GM12878 (cell line): ENCODE data around the gene FAN1. TPM values are rescaled to one million over a fixed set of nuclear protein-coding genes. Genes with fewer than 3 reads are reported as not detected.

Experiments used
- ATAC-seq: fragments of 200-7000 bp; cut with Tn5 transposase; 3 replicates; pipeline ENCODE4 v1.9.1; 2020; ENCODE audit warnings: mild to moderate bottlenecking, moderate library complexity
- BruUV-seq: library from RNA; stranded (reverse); fragments of 400-500 nt; replicated peaks from 2 replicates; lab custom pipeline; 2021; lab: Mats Ljungman, UMichigan
- CTCF ChIA-PET: fragments of 300-600 bp; sonication (Branson Sonifier 250); formaldehyde crosslinking; extraction: SDS; loops from one replicate; lab custom pipeline; 2021; ENCODE audit warnings: inconsistent platforms; lab: Yijun Ruan, JAX
- POLR2A ChIA-PET: fragments of 350-600 bp; formaldehyde crosslinking; extraction: SDS; loops from one replicate; lab custom pipeline; 2021; ENCODE audit warnings: inconsistent platforms; lab: Charles Lee
- RAD21 ChIA-PET: fragments of 300-600 bp; sonication (Branson Sonifier 250); formaldehyde crosslinking; loops from one replicate; lab custom pipeline; 2023; ENCODE audit warnings: antibody characterized with exemption; ENCODE audit not compliant: unreplicated experiment; lab: Charles Lee
- SMC1A ChIA-PET: fragments of 300-600 bp; sonication (Branson Sonifier 250); formaldehyde crosslinking; loops from one replicate; lab custom pipeline; 2023; ENCODE audit not compliant: unreplicated experiment, uncharacterized antibody; lab: Charles Lee
- DNase-seq: peaks from one replicate; pipeline ENCODE4 v3.0.0-alpha.2; 2011; ENCODE audit warnings: low read depth, low spot score
- FAIRE-seq: peaks from 3 replicates; lab custom pipeline; 2011; peaks lifted over from hg19 to GRCh38; lab: Jason Lieb, UNC
- H2AFZ ChIP-seq: 2 replicates; pipeline ENCODE4 v1.6.0; 2011; ENCODE audit warnings: low read depth, low read length, control low read depth; ENCODE audit not compliant: control insufficient read depth
- H3K27ac ChIP-seq: 2 replicates; pipeline ENCODE4 v1.5.1; 2011; ENCODE audit warnings: control low read depth; ENCODE audit not compliant: control insufficient read depth, insufficient read depth
- H3K27me3 ChIP-seq, 2 experiments: replicated peaks in 1 of 2; 2 replicates each; pipeline versions ENCODE4 v1.6.0 to v1.6.1; 2011; ENCODE audit warnings: low read length in 1 of 2; ENCODE audit not compliant: control insufficient read depth in 2 of 2, insufficient read depth in 2 of 2
- H3K36me3 ChIP-seq, 2 experiments: 2 replicates each; pipeline ENCODE4 v1.5.1; 2011; ENCODE audit warnings: low read length in 1 of 2; ENCODE audit not compliant: control insufficient read depth in 2 of 2, insufficient read depth in 2 of 2
- H3K4me1 ChIP-seq: 2 replicates; pipeline ENCODE4 v1.6.1; 2011; ENCODE audit warnings: mild to moderate bottlenecking, low read length, moderate library complexity, mixed read lengths; ENCODE audit not compliant: control insufficient read depth, insufficient read depth
- H3K4me2 ChIP-seq: 2 replicates; pipeline ENCODE4 v1.6.0; 2011; ENCODE audit warnings: control low read depth; ENCODE audit not compliant: control insufficient read depth, insufficient read depth
- H3K4me3 ChIP-seq: fragments of 200-600 bp; sonication (generic); 2 replicates; pipeline ENCODE4 v1.5.1; 2016
- H3K79me2 ChIP-seq: 2 replicates; pipeline ENCODE4 v1.6.0; 2011; ENCODE audit warnings: low read length; ENCODE audit not compliant: control insufficient read depth, insufficient read depth
- H3K9ac ChIP-seq: 2 replicates; pipeline ENCODE4 v1.8.0; 2011; ENCODE audit warnings: low read length, control low read depth, mixed read lengths; ENCODE audit not compliant: control insufficient read depth, insufficient read depth
- H3K9me3 ChIP-seq: replicated peaks from 3 replicates; pipeline ENCODE4 v1.5.1; 2011; ENCODE audit warnings: mild to moderate bottlenecking, low read length; ENCODE audit not compliant: control insufficient read depth, insufficient read depth
- H4K20me1 ChIP-seq: 2 replicates; pipeline ENCODE4 v1.6.0; 2011; ENCODE audit not compliant: control insufficient read depth, insufficient read depth
- ATF7 ChIP-seq: fragments of 450-650 bp; IDR thresholded peaks from 2 replicates; pipeline ENCODE4 v1.6.1; 2016; ENCODE audit warnings: low read depth, mild to moderate bottlenecking
- CHD4 ChIP-seq: fragments of 200-600 bp; sonication (generic); IDR thresholded peaks from 2 replicates; pipeline ENCODE4 v1.6.1; 2016; ENCODE audit warnings: mild to moderate bottlenecking
- CUX1 ChIP-seq: IDR thresholded peaks from 2 replicates; pipeline ENCODE4 v1.6.1; 2012; ENCODE audit warnings: improper control_type of control experiment, low read depth, low read length; ENCODE audit not compliant: insufficient replicate concordance
- KDM1A ChIP-seq: fragments of 200-600 bp; sonication (generic); IDR thresholded peaks from 2 replicates; pipeline ENCODE4 v1.6.1; 2016; ENCODE audit warnings: borderline replicate concordance
- NBN ChIP-seq: fragments of 450-650 bp; IDR thresholded peaks from 2 replicates; pipeline ENCODE4 v1.6.1; 2016
- SUPT20H ChIP-seq: IDR thresholded peaks from 2 replicates; pipeline ENCODE4 v1.6.1; 2011; ENCODE audit warnings: low read depth, mild to moderate bottlenecking, low read length, moderate library complexity, borderline replicate concordance; ENCODE audit not compliant: control insufficient read depth
- TBL1XR1 ChIP-seq: IDR thresholded peaks from 2 replicates; pipeline ENCODE4 v1.6.1; 2012; ENCODE audit warnings: low read depth, low read length, improper control_type of control experiment
- WGBS: methylation state at CpG from one replicate; pipeline ENCODE4 v1.1.6; 2016; ENCODE audit warnings: low lambda C conversion rate; ENCODE audit not compliant: insufficient replicate concordance, insufficient coverage; ENCODE audit errors: missing lambda C conversion rate; 5-methylcytosine and 5-hydroxymethylcytosine counted together
- in situ Hi-C: fragments of 300-500 bp; cut with MboI; formaldehyde crosslinking; loops from 9 replicates; pipeline ENCODE4 v1.14.3; 2018; ENCODE audit warnings: mixed read lengths
- intact Hi-C: fragments of 100-400 bp; cut with micrococcal nuclease; formaldehyde crosslinking; loops from one replicate; pipeline ENCODE4 v1.14.2; 2022; ENCODE audit not compliant: unreplicated experiment
- polyA plus RNA-seq, 11 experiments: library from polyadenylated mRNA; depleted of rRNA in 4 of 11; unstranded in 6 of 11; stranded (reverse) in 5 of 11; fragments of >200 nt; fragmentation: Nextera tagmentation in 4 of 11; fragmentation: Illumina TruSeq in 1 of 11; extraction: Ambion mirVana in 4 of 11; extraction: Trizol in 1 of 11; gene quantifications; 1 replicate in 1 of 11; 2 replicates in 10 of 11; pipeline versions ENCODE4 v1.2.1 to v1.2.3, GENCODE V29; 2011 to 2016; ENCODE audit warnings: inconsistent platforms in 2 of 11, missing spikeins in 2 of 11, low read depth in 1 of 11
- total RNA-seq, 4 experiments: library from RNA; depleted of rRNA in 3 of 4; stranded (reverse); fragments of >200 nt in 3 of 4; fragmentation: Illumina TruSeq in 1 of 4; extraction: Trizol in 1 of 4; gene quantifications; 2 replicates each; pipeline versions ENCODE4 v1.2.1 to v1.2.3, GENCODE V29; 2013 to 2021
- TF ChIP-seq, protein P1 (sequence below): fragments of 450-650 bp; IDR thresholded peaks from 2 replicates; pipeline ENCODE4 v1.6.1; 2016; ENCODE audit warnings: mild to moderate bottlenecking

FAN1 gene
- total and polyA plus RNA-seq, 10 of the 15 experiments (the other 5 are each of a cell fraction or from before 2014, with no cell fraction given) = 0.55 to 18.6 (median 12.6) TPM

DNA sequence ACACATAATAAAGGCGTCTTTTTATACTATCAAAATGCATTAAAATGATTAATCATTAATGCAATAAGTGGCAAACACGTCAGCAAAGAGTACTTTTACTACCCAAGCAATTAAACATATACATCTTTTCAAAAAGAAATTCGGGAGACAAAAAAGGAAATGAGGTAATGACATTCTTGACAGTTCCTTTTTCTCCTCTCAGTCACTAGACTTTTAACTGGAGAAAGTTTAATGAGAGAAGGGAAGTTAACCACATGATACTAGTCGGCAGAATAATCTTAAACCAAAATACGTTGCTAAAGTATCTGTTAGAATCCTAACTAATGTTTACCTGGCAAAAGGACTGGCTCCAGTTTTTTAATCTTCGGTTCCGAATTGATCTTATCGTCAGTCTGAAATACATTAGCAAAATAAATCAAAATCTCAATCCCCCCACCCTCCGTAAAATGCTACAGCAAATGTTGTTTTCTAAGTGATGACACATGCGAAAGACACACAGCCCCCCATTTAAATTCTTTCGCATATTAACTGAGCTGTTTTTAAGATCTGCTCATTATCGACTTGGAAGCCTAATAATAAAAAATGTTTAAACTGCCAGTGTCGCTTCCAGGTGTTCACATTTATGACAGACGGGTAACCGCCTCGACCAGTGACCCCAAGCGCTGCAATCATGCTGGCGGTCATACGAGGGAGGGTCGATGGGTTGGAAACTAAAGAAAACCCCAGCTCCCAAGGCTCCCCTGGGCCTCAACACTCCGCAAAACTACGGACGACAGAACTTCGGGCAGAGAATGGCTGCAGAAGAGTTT lies 86.9 kb downstream of the FAN1 start:
- Histone ChIP-seq H3K9ac (peak overlapping the region; percentile 92), H3K27ac (peak overlapping the region; percentile 78), H4K20me1 (no peaks in the 10 kb centered on the region), H3K4me3 (peak overlapping the region; percentile 99), H3K4me1 (peaks cover 8% of the 10 kb centered on the region), H3K4me2 (peak overlapping the region; percentile 95), H3K27me3 (no peaks in the 10 kb centered on the region), H2AFZ (peak overlapping the region; percentile 91), H3K79me2 (peaks cover 13% of the 10 kb centered on the region), H3K36me3 (peaks cover 0 to 6% of the 10 kb centered on the region in 2 experiments; a peak in 1 of 4 replicates), H3K9me3 (no peaks in the 10 kb centered on the region)
- ATAC-seq (no peak; the same call in 1 of the 3 replicates), DNase-seq (no peak), FAIRE-seq (peak; percentile 35)
- RAD21 ChIA-PET = interaction anchor here (1.5 to 2.6 kb wide), 2 partner anchors 23 to 89 kb away, joined by 3 to 13 read pairs; no protein-coding TSS in a partner anchor
- POLR2A ChIA-PET = interaction anchor here (1.3 kb wide), 1 partner anchor 14 kb away, joined by 4 read pairs; no protein-coding TSS in a partner anchor
- TF ChIP-seq CUX1 = no peak
- TF ChIP-seq KDM1A = no peak
- peak; percentile 57; the same call in 1 of the 2 replicates for TF ChIP-seq ATF7
- no peak for TF ChIP-seq TBL1XR1
- no peak for TF ChIP-seq CHD4
- TF ChIP-seq, protein P1, sequence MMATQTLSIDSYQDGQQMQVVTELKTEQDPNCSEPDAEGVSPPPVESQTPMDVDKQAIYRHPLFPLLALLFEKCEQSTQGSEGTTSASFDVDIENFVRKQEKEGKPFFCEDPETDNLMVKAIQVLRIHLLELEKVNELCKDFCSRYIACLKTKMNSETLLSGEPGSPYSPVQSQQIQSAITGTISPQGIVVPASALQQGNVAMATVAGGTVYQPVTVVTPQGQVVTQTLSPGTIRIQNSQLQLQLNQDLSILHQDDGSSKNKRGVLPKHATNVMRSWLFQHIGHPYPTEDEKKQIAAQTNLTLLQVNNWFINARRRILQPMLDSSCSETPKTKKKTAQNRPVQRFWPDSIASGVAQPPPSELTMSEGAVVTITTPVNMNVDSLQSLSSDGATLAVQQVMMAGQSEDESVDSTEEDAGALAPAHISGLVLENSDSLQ = peak; percentile 23; the same call in 1 of the 2 replicates
- TF ChIP-seq NBN = peak; percentile 12; the same call in 1 of the 2 replicates
- no peak for TF ChIP-seq SUPT20H
- CTCF ChIA-PET = interaction anchor here (0.8 to 1.4 kb wide), 3 partner anchors 9 to 139 kb away, joined by 3 read pairs; no protein-coding TSS in a partner anchor
- in situ Hi-C loops = no loop called here
- SMC1A ChIA-PET = interaction anchor here (1.1 to 1.7 kb wide), 3 partner anchors 13 to 23 kb away, joined by 3 to 5 read pairs (median 4); no protein-coding TSS in a partner anchor
- intact Hi-C loops = loop anchor here (1.0 to 5.0 kb wide), 2 partner anchors 14 to 88 kb away; partner anchors contain the start of gene FAN1
- WGBS = 2% methylated on average over 24 of the region's 24 CpGs
- BruUV-seq = no TSS peak
